Measurements from ENCODE around the gene RNF220.

DNA sequence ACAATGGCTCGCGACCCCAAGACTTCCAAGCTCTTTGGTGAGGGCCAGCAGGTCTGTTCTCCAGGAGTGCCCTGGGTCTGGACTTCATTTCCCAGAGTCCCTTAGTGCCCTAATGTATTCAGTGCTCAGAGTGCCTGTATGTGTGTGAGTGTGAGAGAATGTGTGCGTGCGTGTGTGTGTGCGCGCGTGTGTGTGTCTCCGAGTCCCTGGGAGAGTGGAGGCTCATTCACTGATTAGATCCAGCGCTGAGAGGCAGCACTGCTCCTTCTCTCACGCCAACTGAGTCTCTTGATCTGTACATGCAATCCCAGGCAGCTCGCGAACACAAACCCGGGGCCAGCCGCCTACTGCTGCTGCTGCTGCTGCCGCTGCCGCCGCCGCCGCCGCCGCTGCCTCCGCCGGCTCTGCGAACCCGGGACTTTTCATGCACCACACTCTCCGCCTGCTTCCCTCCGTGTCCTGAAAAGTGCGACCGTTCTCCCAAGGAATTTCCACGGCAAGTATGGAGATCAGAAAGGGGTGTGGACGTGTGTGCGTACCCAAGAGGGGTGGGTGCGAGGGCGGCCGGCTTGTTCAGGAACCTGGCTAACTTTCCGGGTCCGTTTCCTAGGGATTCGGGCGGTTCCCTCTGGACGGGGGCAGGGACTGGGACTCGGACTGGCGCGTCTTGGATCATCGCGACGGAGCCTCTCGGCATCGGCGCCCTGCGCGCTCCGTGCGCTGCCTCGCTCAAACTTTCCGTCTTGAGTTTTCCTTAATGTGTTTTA, at the start of gene RNF220:
- TF ChIP-seq, protein P1, sequence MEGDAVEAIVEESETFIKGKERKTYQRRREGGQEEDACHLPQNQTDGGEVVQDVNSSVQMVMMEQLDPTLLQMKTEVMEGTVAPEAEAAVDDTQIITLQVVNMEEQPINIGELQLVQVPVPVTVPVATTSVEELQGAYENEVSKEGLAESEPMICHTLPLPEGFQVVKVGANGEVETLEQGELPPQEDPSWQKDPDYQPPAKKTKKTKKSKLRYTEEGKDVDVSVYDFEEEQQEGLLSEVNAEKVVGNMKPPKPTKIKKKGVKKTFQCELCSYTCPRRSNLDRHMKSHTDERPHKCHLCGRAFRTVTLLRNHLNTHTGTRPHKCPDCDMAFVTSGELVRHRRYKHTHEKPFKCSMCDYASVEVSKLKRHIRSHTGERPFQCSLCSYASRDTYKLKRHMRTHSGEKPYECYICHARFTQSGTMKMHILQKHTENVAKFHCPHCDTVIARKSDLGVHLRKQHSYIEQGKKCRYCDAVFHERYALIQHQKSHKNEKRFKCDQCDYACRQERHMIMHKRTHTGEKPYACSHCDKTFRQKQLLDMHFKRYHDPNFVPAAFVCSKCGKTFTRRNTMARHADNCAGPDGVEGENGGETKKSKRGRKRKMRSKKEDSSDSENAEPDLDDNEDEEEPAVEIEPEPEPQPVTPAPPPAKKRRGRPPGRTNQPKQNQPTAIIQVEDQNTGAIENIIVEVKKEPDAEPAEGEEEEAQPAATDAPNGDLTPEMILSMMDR (conservative IDR thresholded peaks at IDR 0.05; ENCODE audit: low read length): 0 out of 2 replicates have a peak, but pooled peaks have one; percentile 10
- TF ChIP-seq EZH2phosphoT487 (IDR thresholded peaks at IDR 0.05; ENCODE audit: borderline replicate concordance): no peak
